Measurements from ENCODE around the gene ZFP91. TPM values are rescaled to one million over a fixed set of nuclear protein-coding genes. Genes with fewer than 3 reads are reported as not detected.

ZFP91 gene
- polyA plus RNA-seq, 2 of the 4 experiments (the other 2 are of a cell fraction) = 48.5 to 66.9 TPM

DNA sequence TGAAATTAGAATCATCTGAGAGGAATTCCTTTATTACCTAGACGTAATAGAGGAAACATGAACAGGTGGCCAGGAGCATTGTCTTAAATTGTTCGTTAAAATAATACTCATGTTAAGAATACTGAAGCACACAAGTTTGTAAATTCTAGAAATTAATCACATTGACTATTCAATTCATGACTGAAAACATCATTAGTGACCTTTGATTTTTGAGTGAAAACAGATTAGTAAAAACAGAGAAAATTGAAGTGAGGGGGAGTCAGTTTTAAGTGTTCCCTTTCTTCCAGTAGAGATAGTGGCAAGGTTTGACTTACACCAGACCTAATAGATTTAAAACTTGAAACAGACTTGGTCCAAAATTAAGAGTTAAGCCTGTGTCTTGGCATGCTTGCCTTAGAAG is 1.4 kb downstream of the ZFP91 start:
- no peak for TF ChIP-seq HEYL (CRISPR knock-in tag; IDR thresholded peaks at IDR 0.05)
- TF ChIP-seq ZFP36 (IDR thresholded peaks at IDR 0.05; ENCODE audit: borderline replicate concordance, partially characterized antibody) = no peak
- no peak for TF ChIP-seq EP300 (IDR thresholded peaks at IDR 0.05)
- no peak for TF ChIP-seq RARB (CRISPR knock-in tag; IDR thresholded peaks at IDR 0.05)
- TF ChIP-seq CEBPB (IDR thresholded peaks at IDR 0.05) = no peak
- TF ChIP-seq POLR2AphosphoS2 (conservative IDR thresholded peaks at IDR 0.05; ENCODE audit: low read length) = no peak
- TF ChIP-seq, protein P1, sequence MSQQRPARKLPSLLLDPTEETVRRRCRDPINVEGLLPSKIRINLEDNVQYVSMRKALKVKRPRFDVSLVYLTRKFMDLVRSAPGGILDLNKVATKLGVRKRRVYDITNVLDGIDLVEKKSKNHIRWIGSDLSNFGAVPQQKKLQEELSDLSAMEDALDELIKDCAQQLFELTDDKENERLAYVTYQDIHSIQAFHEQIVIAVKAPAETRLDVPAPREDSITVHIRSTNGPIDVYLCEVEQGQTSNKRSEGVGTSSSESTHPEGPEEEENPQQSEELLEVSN (IDR thresholded peaks at IDR 0.05; ENCODE audit: borderline replicate concordance, low read depth) = no peak
- no peak for TF ChIP-seq MAFK (IDR thresholded peaks at IDR 0.05; ENCODE audit: partially characterized antibody)
- TF ChIP-seq USF2 (IDR thresholded peaks at IDR 0.05) = no peak
- no peak for TF ChIP-seq NR3C1 (IDR thresholded peaks at IDR 0.05)
- no peak for TF ChIP-seq ZNF302 (CRISPR knock-in tag; IDR thresholded peaks at IDR 0.05)
- no peak for TF ChIP-seq CHD2 (IDR thresholded peaks at IDR 0.05; ENCODE audit: low read length, partially characterized antibody)
- TF ChIP-seq RFX5 (IDR thresholded peaks at IDR 0.05) = no peak
- TF ChIP-seq NFE2L2 (conservative IDR thresholded peaks at IDR 0.05; ENCODE audit: low read length) = no peak
- TF ChIP-seq SREBF2 (IDR thresholded peaks at IDR 0.05) = no peak
- no peak for TF ChIP-seq JUNB (IDR thresholded peaks at IDR 0.05)
- TF ChIP-seq BHLHE40 (IDR thresholded peaks at IDR 0.05; ENCODE audit: low read depth, low read length) = no peak
- no peak for FAIRE-seq
- no peak for DNase-seq (ENCODE audit: low read depth in 1 of 2, low spot score in 1 of 2)
- POLR2A ChIA-PET = no interaction called here
- ATAC-seq = no peak
- Histone ChIP-seq H3K27ac (peak overlapping the region; percentile 98 to 100; a peak in 4 of 6 replicates), H3K4me3 (peak overlapping the region; percentile 98), H3K4me1 (peaks cover 61% of the 10 kb centered on the region), H3K4me2 (peak overlapping the region; percentile 70), H3K9me3 (no peaks in the 10 kb centered on the region)
- CTCF ChIA-PET = interaction anchor here (0.6 to 2.0 kb wide), 6 partner anchors 12 to 997 kb away, joined by 3 to 9 read pairs (median 5); no protein-coding TSS in a partner anchor
- WGBS (ENCODE audit: missing lambda C conversion rate) = 6% methylated on average over 2 of the region's 2 CpGs

DNA sequence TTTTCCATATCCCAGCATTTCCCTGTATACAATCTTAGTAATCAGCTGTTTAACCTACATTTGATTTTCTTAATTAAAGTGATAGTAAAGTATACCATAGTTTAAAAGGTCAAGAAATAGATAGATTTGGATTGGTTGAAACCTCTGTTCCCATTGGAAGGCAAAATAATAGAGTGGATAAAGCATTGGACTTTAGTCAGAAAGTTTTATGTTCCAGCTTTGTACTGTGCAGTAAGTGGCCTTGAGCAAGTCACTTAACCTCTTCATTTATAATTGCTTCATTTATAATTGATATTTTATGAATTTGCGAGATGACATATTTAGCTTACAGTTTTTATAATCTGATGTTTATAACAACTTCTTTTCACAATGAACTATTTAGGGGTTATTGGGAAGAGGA is 3.6 kb downstream of the ZFP91 start:
- ATAC-seq (no peak), FAIRE-seq (no peak), DNase-seq (ENCODE audit: low read depth in 1 of 2, low spot score in 1 of 2) (no peak)
- 94% methylated on average over 1 of the region's 1 CpG for WGBS (ENCODE audit: missing lambda C conversion rate)
- ChIA-PET CTCF (interaction anchor here (0.7 to 1.9 kb wide), 4 partner anchors 10 to 576 kb away, joined by 3 to 5 read pairs (median 3); no protein-coding TSS in a partner anchor), POLR2A (no interaction called here)
- H3K4me3 ChIP-seq = no peak overlapping the region
- no peak overlapping the region for H3K27ac ChIP-seq
- no peaks in the 10 kb centered on the region for H3K9me3 ChIP-seq
- H3K4me1 ChIP-seq = peaks cover 44% of the 10 kb centered on the region; the same call in 2 of the 3 replicates
- peak overlapping the region; percentile 70 for H3K4me2 ChIP-seq
- TF ChIP-seq PHF8 (IDR thresholded peaks at IDR 0.05; ENCODE audit: borderline replicate concordance, low read depth) (no peak), ESRRA (IDR thresholded peaks at IDR 0.05; ENCODE audit: borderline replicate concordance, low read length) (no peak), FOSL2 (IDR thresholded peaks at IDR 0.05) (no peak), FOSL2 (CRISPR knock-in tag; IDR thresholded peaks at IDR 0.05) (no peak), GATA3 (IDR thresholded peaks at IDR 0.05; ENCODE audit: borderline replicate concordance) (no peak), ATOH8 (CRISPR knock-in tag; IDR thresholded peaks at IDR 0.05; ENCODE audit: low read depth) (no peak), POLR2A (IDR thresholded peaks at IDR 0.05; ENCODE audit: low read length) (no peak), CBX2 (IDR thresholded peaks at IDR 0.05; ENCODE audit: borderline replicate concordance, low read depth) (no peak), NR3C1 (IDR thresholded peaks at IDR 0.05) (no peak), NPAS2 (CRISPR knock-in tag; IDR thresholded peaks at IDR 0.05; ENCODE audit: borderline replicate concordance) (no peak), CHD4 (IDR thresholded peaks at IDR 0.05; ENCODE audit: borderline replicate concordance) (no peak), CHD2 (IDR thresholded peaks at IDR 0.05; ENCODE audit: low read length, partially characterized antibody) (no peak), REST (IDR thresholded peaks at IDR 0.05) (no peak), HDAC2 (IDR thresholded peaks at IDR 0.05) (no peak), RNF2 (IDR thresholded peaks at IDR 0.05; ENCODE audit: borderline replicate concordance, low read depth) (no peak), TFCP2L1 (CRISPR knock-in tag; IDR thresholded peaks at IDR 0.05) (no peak), ZNF302 (CRISPR knock-in tag; IDR thresholded peaks at IDR 0.05) (no peak), MAZ (IDR thresholded peaks at IDR 0.05; ENCODE audit: borderline replicate concordance, low read depth, low read length) (no peak)
- TF ChIP-seq, protein P1 (IDR thresholded peaks at IDR 0.05; ENCODE audit: borderline replicate concordance, low read depth) = no peak
